Erythroblast (primary cell): Measurements from ENCODE around the gene SAG.
A peak's percentile ranks its signal among the peaks of the same experiment; 100 is the strongest.
"Not testable (repeated sequence)": the region's sequence is repeated elsewhere in the genome, so short reads cannot be mapped to it uniquely, and the experiment has no call there.

ENCODE experiments used
- DNase-seq, 2 experiments: peaks; one replicate each; lab custom pipeline; 2025; lab: John Stamatoyannopoulos, UW
- GATA1 ChIP-seq: IDR thresholded peaks from 2 replicates; pipeline ENCODE4 v1.6.1; 2011; ENCODE audit warnings: low read depth, mild to moderate bottlenecking, control low read depth, low read length, moderate library complexity
- POLR2A ChIP-seq: IDR thresholded peaks from 2 replicates; pipeline ENCODE4 v1.6.1; 2011; ENCODE audit warnings: mild to moderate bottlenecking, low read length

SAG gene

GRCh38 chr2:233361297-233361696 is 53.7 kb downstream of the SAG start:
- TF ChIP-seq GATA1 (no peak), POLR2A (no peak)
- DNase-seq = no peak

GRCh38 chr2:233362742-233363141 is 55.1 kb downstream of the SAG start:
- no peak for DNase-seq
- TF ChIP-seq GATA1 = no peak
- no peak for TF ChIP-seq POLR2A

GRCh38 chr2:233363744-233364235 is 56.2 kb downstream of the SAG start:
- no peak for TF ChIP-seq GATA1
- no peak for TF ChIP-seq POLR2A
- no peak for DNase-seq

- TF ChIP-seq POLR2A (no peak), GATA1 (no peak)
- DNase-seq = no peak
These were observed 58.4 kb downstream of the SAG start for GRCh38 chr2:233365861-233366520.

GRCh38 chr2:233367586-233367985 is 60.0 kb downstream of the SAG start:
- TF ChIP-seq GATA1 = no peak
- TF ChIP-seq POLR2A = no peak
- no peak for DNase-seq

- DNase-seq = no peak
- TF ChIP-seq GATA1 (no peak), POLR2A (no peak)
These were observed 61.1 kb downstream of the SAG start for GRCh38 chr2:233368756-233369155.

- DNase-seq = no peak
- TF ChIP-seq POLR2A (no peak), GATA1 (no peak)
These were observed 61.8 kb downstream of the SAG start for GRCh38 chr2:233369462-233369861.

- DNase-seq = no peak
- TF ChIP-seq GATA1 (no peak), POLR2A (no peak)
These were observed 62.5 kb downstream of the SAG start for GRCh38 chr2:233369897-233370685.

- TF ChIP-seq GATA1 = no peak
- no peak for TF ChIP-seq POLR2A
- no peak for DNase-seq
These were observed 64.0 kb downstream of the SAG start for GRCh38 chr2:233371641-233372040.

GRCh38 chr2:233372855-233373254 is 65.2 kb downstream of the SAG start:
- peak; percentile 28 to 34 for DNase-seq
- TF ChIP-seq POLR2A = no peak
- no peak for TF ChIP-seq GATA1

- TF ChIP-seq GATA1 = no peak
- no peak for TF ChIP-seq POLR2A
- DNase-seq = no peak
These were observed 65.7 kb downstream of the SAG start for GRCh38 chr2:233373316-233373715.

GRCh38 chr2:233374776-233375175 is 67.2 kb downstream of the SAG start:
- not testable (repeated sequence) for DNase-seq

- no peak for DNase-seq
- TF ChIP-seq POLR2A = no peak
- no peak for TF ChIP-seq GATA1
These were observed 68.1 kb downstream of the SAG start for GRCh38 chr2:233375490-233376314.

GRCh38 chr2:233379034-233379433 is 71.4 kb downstream of the SAG start:
- no peak for TF ChIP-seq POLR2A
- TF ChIP-seq GATA1 = no peak
- DNase-seq = no peak
